MM.1S (cell line): ENCODE measurements around the gene DTX3.
A peak's percentile ranks its signal among the peaks of the same experiment; 100 is the strongest.
"Not testable (repeated sequence)": the region's sequence is repeated elsewhere in the genome, so short reads cannot be mapped to it uniquely, and the experiment has no call there.

Experiments used
- DNase-seq: peaks from one replicate; pipeline ENCODE4 v3.0.0-alpha.2; 2015
- H2AFZ ChIP-seq: fragments of 300-600 bp; sonication (generic); 2 replicates; pipeline ENCODE4 v1.6.0; 2016; ENCODE audit warnings: antibody characterized with exemption, low read length
- H3F3A ChIP-seq: fragments of 300-600 bp; sonication (generic); 2 replicates; pipeline ENCODE4 v1.6.1; 2016; ENCODE audit warnings: mild to moderate bottlenecking, antibody characterized with exemption, low read length, moderate library complexity, mixed read lengths; ENCODE audit not compliant: insufficient read depth
- H3K27ac ChIP-seq: fragments of 300-600 bp; sonication (generic); 2 replicates; pipeline ENCODE4 v1.5.1; 2016; ENCODE audit warnings: mild to moderate bottlenecking, low read length
- H3K27me3 ChIP-seq: fragments of 300-600 bp; sonication (generic); replicated peaks from 2 replicates; pipeline ENCODE4 v1.6.0; 2016; ENCODE audit warnings: low read length; ENCODE audit not compliant: insufficient read depth
- H3K36me3 ChIP-seq: fragments of 300-600 bp; sonication (generic); replicated peaks from 2 replicates; pipeline ENCODE4 v1.6.1; 2016; ENCODE audit warnings: mild to moderate bottlenecking, low read length, mixed read lengths; ENCODE audit not compliant: insufficient read depth
- H3K4me1 ChIP-seq: fragments of 300-600 bp; sonication (generic); 2 replicates; pipeline ENCODE4 v1.6.1; 2016; ENCODE audit warnings: low read length, mixed read lengths
- H3K4me2 ChIP-seq: fragments of 300-600 bp; sonication (generic); 2 replicates; pipeline ENCODE4 v1.6.0; 2016; ENCODE audit warnings: low read depth, low read length
- H3K4me3 ChIP-seq: fragments of 300-600 bp; sonication (generic); 2 replicates; pipeline ENCODE4 v1.5.1; 2016; ENCODE audit warnings: low read length, mixed read lengths
- H3K79me2 ChIP-seq: fragments of 300-600 bp; sonication (generic); 2 replicates; pipeline ENCODE4 v1.6.1; 2016; ENCODE audit warnings: mixed run types, low read length, mixed read lengths
- H3K9ac ChIP-seq: fragments of 300-600 bp; sonication (generic); 2 replicates; pipeline ENCODE4 v1.6.1; 2016; ENCODE audit warnings: low read length, mixed read lengths
- H3K9me2 ChIP-seq: fragments of 300-600 bp; sonication (generic); replicated peaks from 2 replicates; pipeline ENCODE4 v1.6.1; 2016; ENCODE audit warnings: mild to moderate bottlenecking, low read length, mixed read lengths; ENCODE audit not compliant: insufficient read depth
- H3K9me3 ChIP-seq: fragments of 300-600 bp; sonication (generic); replicated peaks from 2 replicates; pipeline ENCODE4 v1.6.1; 2016; ENCODE audit warnings: mild to moderate bottlenecking, low read length, mixed read lengths; ENCODE audit not compliant: insufficient read depth
- H4K20me1 ChIP-seq: fragments of 300-600 bp; sonication (generic); 2 replicates; pipeline ENCODE4 v1.6.1; 2016; ENCODE audit warnings: mild to moderate bottlenecking, low read length, moderate library complexity, mixed read lengths; ENCODE audit not compliant: insufficient read depth
- CTCF ChIP-seq: fragments of 300-600 bp; sonication (generic); IDR thresholded peaks from 2 replicates; pipeline ENCODE4 v1.5.1; 2016; ENCODE audit warnings: antibody characterized with exemption, low read length, mixed read lengths
- EZH2 ChIP-seq: fragments of 300-600 bp; sonication (generic); optimal IDR thresholded peaks from 2 replicates; pipeline ENCODE3; 2017; ENCODE audit warnings: low read depth, mild to moderate bottlenecking, antibody characterized with exemption, low read length, mixed read lengths
- EZH2phosphoT487 ChIP-seq: fragments of 300-600 bp; sonication (generic); IDR thresholded peaks from 2 replicates; pipeline ENCODE4 v1.6.1; 2018; ENCODE audit warnings: antibody characterized with exemption, low read length

DTX3 gene

GRCh38 chr12:57631566-57632072 lies 27.0 kb downstream of the DTX3 start:
- Histone ChIP-seq H3K27me3 (no peaks in the 10 kb centered on the region), H3K4me1 (peaks cover 11% of the 10 kb centered on the region; the same call in 1 of the 2 replicates), H3K36me3 (no peaks in the 10 kb centered on the region), H3K9me2 (no peaks in the 10 kb centered on the region), H3F3A (no peaks in the 10 kb centered on the region), H3K4me3 (peak overlapping the region; percentile 96), H2AFZ (peak overlapping the region; percentile 97), H3K9ac (no peak overlapping the region), H3K79me2 (peaks cover 10% of the 10 kb centered on the region; the same call in 1 of the 2 replicates), H3K4me2 (peak overlapping the region; percentile 90), H3K27ac (no peak overlapping the region), H4K20me1 (no peaks in the 10 kb centered on the region), H3K9me3 (no peaks in the 10 kb centered on the region)
- DNase-seq: no peak
- TF ChIP-seq EZH2 (no peak), CTCF (no peak), EZH2phosphoT487 (no peak)

DNA sequence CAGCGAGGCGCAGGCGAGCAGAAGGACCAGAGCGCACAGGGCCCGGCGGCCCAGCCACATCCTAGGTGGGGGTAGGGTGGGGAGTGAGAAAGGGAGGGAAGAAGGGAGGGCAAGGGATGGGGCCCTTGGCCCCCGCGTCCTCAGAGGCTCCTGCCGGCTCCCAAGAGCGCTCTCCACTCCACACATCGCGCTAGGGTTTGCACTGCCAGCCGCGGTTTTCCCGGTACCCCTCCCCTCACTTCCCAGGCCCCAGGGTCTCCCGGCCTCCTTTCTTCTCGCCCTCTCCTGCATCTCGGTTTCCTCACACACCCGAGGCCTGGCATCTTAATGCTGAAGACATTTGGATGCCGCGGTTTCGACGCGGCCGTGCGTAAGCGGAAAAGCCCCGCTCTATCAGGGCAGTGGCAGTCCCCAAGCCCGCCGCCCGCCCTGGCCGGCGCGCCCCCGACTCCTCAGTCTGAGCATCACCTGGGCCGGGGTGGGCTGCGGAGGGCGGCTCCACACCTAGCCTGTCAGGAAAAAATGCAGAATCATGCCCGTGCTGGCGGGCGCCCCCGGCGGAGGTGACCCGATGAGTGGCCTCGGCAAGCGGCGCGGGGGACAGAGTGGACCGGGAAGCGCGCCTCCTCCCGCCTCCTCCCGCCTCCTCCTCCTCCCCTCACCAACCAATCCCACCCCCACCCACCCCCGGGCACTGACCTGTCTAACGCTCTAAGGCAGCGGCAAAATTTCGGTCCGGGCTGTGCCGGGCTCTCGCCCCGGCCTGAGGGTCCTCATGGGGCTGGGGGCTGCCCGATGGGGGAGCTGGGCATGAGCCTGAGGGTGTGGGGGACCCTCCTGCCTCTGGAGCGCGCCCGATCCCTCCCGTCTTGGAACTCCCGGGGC lies 27.7 kb downstream of the DTX3 start:
- Histone ChIP-seq H3K36me3 (no peaks in the 10 kb centered on the region), H2AFZ (peak overlapping the region; percentile 97), H3K4me1 (peaks cover 11% of the 10 kb centered on the region; the same call in 1 of the 2 replicates), H3K79me2 (peaks cover 10% of the 10 kb centered on the region; the same call in 1 of the 2 replicates), H3K9me3 (no peaks in the 10 kb centered on the region), H3K4me2 (peak overlapping the region; percentile 90), H3K9me2 (no peaks in the 10 kb centered on the region), H3K27ac (no peak overlapping the region), H3K27me3 (no peaks in the 10 kb centered on the region), H4K20me1 (no peaks in the 10 kb centered on the region), H3F3A (no peaks in the 10 kb centered on the region), H3K4me3 (peak overlapping the region; percentile 96), H3K9ac (peak overlapping the region; percentile 82)
- TF ChIP-seq EZH2phosphoT487 (no peak), EZH2 (no peak), CTCF (no peak)
- peak; percentile 33 for DNase-seq

DNA sequence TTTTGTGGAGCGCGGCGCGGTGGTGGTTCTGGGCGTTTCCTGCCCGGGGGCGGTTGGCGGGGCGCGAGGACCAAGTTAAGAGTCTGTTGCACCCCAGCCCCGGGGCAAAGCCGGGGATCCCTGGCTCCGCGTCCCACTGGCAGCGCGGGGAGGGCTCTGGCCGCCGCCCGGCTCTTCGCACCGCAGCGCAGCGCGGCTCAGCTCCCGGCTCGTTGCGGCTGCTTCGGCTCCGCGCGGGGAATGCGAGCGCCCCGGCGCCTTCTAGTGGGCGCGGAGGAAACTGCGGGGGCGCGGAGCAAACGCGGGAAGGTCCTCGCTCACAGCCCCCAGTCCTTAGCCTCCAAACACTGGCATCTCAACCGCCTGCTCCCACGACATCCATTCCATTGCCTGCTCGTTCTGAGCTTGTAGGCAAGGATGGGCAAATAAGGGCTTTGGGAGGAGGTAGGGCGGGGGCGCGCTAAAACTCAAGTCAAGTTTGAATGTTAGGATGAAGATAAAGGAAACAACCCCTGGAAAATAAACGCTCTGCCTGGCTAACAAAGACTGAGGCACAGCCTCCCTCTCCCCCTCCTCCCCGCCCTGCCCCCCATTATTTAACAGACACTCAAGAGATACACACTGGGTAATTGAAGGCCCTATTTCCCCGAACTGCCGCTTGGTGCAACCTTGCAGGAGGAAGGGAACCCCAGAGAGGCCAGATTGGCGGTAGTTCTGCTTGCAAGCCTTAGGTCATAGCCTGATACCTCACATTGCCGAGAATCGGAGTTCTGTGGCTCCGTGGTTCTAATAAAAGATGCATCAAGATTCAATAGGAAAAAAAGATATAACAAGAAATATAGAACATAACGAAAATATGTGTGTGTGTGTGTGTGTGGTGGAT lies 28.6 kb downstream of the DTX3 start, which contains the start of gene B4GALNT1:
Gene B4GALNT1, minus strand, starts transcription at position 244 of the 883 bp plus-strand sequence. CDS start 1,069 bp downstream, outside the sequence.
- H3K9me3 ChIP-seq: no peaks in the 10 kb centered on the region
- H3K36me3 ChIP-seq: no peaks in the 10 kb centered on the region
- peaks cover 11% of the 10 kb centered on the region; the same call in 1 of the 2 replicates for H3K4me1 ChIP-seq
- H3K4me3 ChIP-seq: peak within 1 kb of the TSS; percentile 96
- peak within 1 kb of the TSS; percentile 90 for H3K4me2 ChIP-seq
- H3K9ac ChIP-seq: peak within 1 kb of the TSS; percentile 82
- peak within 1 kb of the TSS; percentile 97 for H2AFZ ChIP-seq
- H3K79me2 ChIP-seq: peaks cover 10% of the 10 kb centered on the region; the same call in 1 of the 2 replicates
- peak; percentile 74 for DNase-seq
- H3F3A ChIP-seq: no peaks in the 10 kb centered on the region
- no peak for TF ChIP-seq EZH2phosphoT487
- peak; percentile 84 for TF ChIP-seq CTCF
- no peak for TF ChIP-seq EZH2
- no peaks in the 10 kb centered on the region for H4K20me1 ChIP-seq
- H3K27me3 ChIP-seq: no peaks in the 10 kb centered on the region
- H3K27ac ChIP-seq: no peak within 1 kb of the TSS
- no peaks in the 10 kb centered on the region for H3K9me2 ChIP-seq

GRCh38 chr12:57636731-57637130 lies 32.1 kb downstream of the DTX3 start:
- H3K79me2 ChIP-seq, H2AFZ ChIP-seq, H3K27ac ChIP-seq, H3K9me3 ChIP-seq, H4K20me1 ChIP-seq, H3K27me3 ChIP-seq, H3K4me2 ChIP-seq, H3K36me3 ChIP-seq, H3K4me3 ChIP-seq, H3K9me2 ChIP-seq, H3F3A ChIP-seq, DNase-seq, H3K9ac ChIP-seq: not testable (repeated sequence)
- H3K4me1 ChIP-seq: peaks cover 15% of the 10 kb centered on the region
